MM.1S (cell line): ENCODE results near the gene DPH1.

Source experiments
- CTCF ChIP-seq: fragments of 300-600 bp; sonication (generic); IDR thresholded peaks from 2 replicates; pipeline ENCODE4 v1.5.1; 2016; ENCODE audit warnings: antibody characterized with exemption, low read length, mixed read lengths
- EZH2 ChIP-seq: fragments of 300-600 bp; sonication (generic); optimal IDR thresholded peaks from 2 replicates; pipeline ENCODE3; 2017; ENCODE audit warnings: low read depth, mild to moderate bottlenecking, antibody characterized with exemption, low read length, mixed read lengths
- EZH2phosphoT487 ChIP-seq: fragments of 300-600 bp; sonication (generic); IDR thresholded peaks from 2 replicates; pipeline ENCODE4 v1.6.1; 2018; ENCODE audit warnings: antibody characterized with exemption, low read length

GRCh38 chr17:1992541-1992940, 37.4 kb upstream of the DPH1 start:
- TF ChIP-seq CTCF (no peak), EZH2phosphoT487 (no peak), EZH2 (no peak)
